Endometrium (tissue), 2 donors: ENCODE results near the gene PLEKHH3.

Experiments
- FAIRE-seq: peaks from 2 replicates; lab custom pipeline; 2012; peaks lifted over from hg19 to GRCh38; lab: Jason Lieb, UNC
- donor health status: control.
- donor health status: control.

Gene PLEKHH3

GRCh38 chr17:42676424-42677011, at the start of gene PLEKHH3:
TSS of gene PLEKHH3 (minus strand) at chr17:42676994. CDS start at chr17:42676563, 431 bp downstream.
- FAIRE-seq, result no peak

GRCh38 chr17:42725143-42725542, 48.3 kb upstream of the PLEKHH3 start:
- FAIRE-seq, result no peak

- FAIRE-seq, result no peak
Observed at GRCh38 chr17:42723636-42724035, 46.8 kb upstream of the PLEKHH3 start.

GRCh38 chr17:42720996-42721583, 44.3 kb upstream of the PLEKHH3 start:
- no peak for FAIRE-seq

- FAIRE-seq, result no peak
Observed at GRCh38 chr17:42709561-42709960, 32.8 kb upstream of the PLEKHH3 start.

- FAIRE-seq, result no peak
Observed at GRCh38 chr17:42708588-42708987, 31.8 kb upstream of the PLEKHH3 start.

- no peak for FAIRE-seq
Observed at GRCh38 chr17:42706732-42707131, 29.9 kb upstream of the PLEKHH3 start.

GRCh38 chr17:42704837-42705494, 28.2 kb upstream of the PLEKHH3 start:
- FAIRE-seq, result no peak

GRCh38 chr17:42704490-42704836, 27.7 kb upstream of the PLEKHH3 start:
- no peak for FAIRE-seq

- no peak for FAIRE-seq
Observed at GRCh38 chr17:42702446-42702845, 25.7 kb upstream of the PLEKHH3 start.

GRCh38 chr17:42700586-42701289, 23.9 kb upstream of the PLEKHH3 start:
- FAIRE-seq, result no peak

- FAIRE-seq, result no peak
Observed at GRCh38 chr17:42699415-42699740, 22.6 kb upstream of the PLEKHH3 start.

GRCh38 chr17:42698736-42699414, 22.1 kb upstream of the PLEKHH3 start:
- no peak for FAIRE-seq

- FAIRE-seq, result no peak
Observed at GRCh38 chr17:42697108-42697811, 20.5 kb upstream of the PLEKHH3 start.

GRCh38 chr17:42695500-42695899, 18.7 kb upstream of the PLEKHH3 start:
- FAIRE-seq, result no peak

- FAIRE-seq, result no peak
Observed at GRCh38 chr17:42694524-42694923, 17.7 kb upstream of the PLEKHH3 start.

- FAIRE-seq, result no peak
Observed at GRCh38 chr17:42692489-42692888, 15.7 kb upstream of the PLEKHH3 start.

- no peak for FAIRE-seq
Observed at GRCh38 chr17:42691021-42691545, 14.3 kb upstream of the PLEKHH3 start.

GRCh38 chr17:42690596-42690995, 13.8 kb upstream of the PLEKHH3 start:
- no peak for FAIRE-seq

- FAIRE-seq, result no peak
Observed at GRCh38 chr17:42687707-42688320, 11.0 kb upstream of the PLEKHH3 start.

- FAIRE-seq, result no peak
Observed at GRCh38 chr17:42686520-42687128, 9.8 kb upstream of the PLEKHH3 start.
